ENCODE data around the gene GCK.

DNA sequence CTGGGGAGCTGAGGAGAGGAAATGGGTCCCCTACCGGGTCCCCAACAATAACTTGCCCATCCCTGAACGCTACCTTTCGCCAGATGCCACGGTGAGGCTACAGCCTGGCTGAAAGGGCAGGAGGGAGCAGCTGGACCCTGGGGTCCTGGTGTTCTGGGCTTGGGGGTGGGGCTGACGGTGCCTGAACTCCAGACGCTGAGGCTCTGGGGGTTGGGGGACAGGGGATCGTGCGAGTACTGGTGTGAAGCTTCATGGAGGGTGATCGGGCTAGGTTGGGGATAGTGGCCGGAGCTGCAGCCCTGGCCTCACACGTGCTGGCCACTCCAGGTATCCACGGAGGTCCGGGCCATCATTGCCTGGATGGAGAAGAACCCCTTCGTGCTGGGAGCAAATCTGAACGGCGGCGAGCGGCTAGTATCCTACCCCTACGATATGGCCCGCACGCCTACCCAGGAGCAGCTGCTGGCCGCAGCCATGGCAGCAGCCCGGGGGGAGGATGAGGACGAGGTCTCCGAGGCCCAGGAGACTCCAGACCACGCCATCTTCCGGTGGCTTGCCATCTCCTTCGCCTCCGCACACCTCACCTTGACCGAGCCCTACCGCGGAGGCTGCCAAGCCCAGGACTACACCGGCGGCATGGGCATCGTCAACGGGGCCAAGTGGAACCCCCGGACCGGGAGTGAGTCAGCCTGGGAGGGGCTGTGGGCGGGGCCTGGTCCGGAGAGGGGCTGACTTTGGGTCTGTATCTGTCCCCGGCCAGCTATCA is 76.8 kb downstream of the GCK start:
- TF ChIP-seq, protein P1, sequence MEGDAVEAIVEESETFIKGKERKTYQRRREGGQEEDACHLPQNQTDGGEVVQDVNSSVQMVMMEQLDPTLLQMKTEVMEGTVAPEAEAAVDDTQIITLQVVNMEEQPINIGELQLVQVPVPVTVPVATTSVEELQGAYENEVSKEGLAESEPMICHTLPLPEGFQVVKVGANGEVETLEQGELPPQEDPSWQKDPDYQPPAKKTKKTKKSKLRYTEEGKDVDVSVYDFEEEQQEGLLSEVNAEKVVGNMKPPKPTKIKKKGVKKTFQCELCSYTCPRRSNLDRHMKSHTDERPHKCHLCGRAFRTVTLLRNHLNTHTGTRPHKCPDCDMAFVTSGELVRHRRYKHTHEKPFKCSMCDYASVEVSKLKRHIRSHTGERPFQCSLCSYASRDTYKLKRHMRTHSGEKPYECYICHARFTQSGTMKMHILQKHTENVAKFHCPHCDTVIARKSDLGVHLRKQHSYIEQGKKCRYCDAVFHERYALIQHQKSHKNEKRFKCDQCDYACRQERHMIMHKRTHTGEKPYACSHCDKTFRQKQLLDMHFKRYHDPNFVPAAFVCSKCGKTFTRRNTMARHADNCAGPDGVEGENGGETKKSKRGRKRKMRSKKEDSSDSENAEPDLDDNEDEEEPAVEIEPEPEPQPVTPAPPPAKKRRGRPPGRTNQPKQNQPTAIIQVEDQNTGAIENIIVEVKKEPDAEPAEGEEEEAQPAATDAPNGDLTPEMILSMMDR (IDR thresholded peaks at IDR 0.05), result no peak
- no peak for TF ChIP-seq POLR2A (IDR thresholded peaks at IDR 0.05)

All from vagina (tissue), 2 donors.